ENCODE measurements around the gene TRAF2.
"Not testable (repeated sequence)": the region's sequence is repeated elsewhere in the genome, so short reads cannot be mapped to it uniquely, and the experiment has no call there.

Gene TRAF2

DNA sequence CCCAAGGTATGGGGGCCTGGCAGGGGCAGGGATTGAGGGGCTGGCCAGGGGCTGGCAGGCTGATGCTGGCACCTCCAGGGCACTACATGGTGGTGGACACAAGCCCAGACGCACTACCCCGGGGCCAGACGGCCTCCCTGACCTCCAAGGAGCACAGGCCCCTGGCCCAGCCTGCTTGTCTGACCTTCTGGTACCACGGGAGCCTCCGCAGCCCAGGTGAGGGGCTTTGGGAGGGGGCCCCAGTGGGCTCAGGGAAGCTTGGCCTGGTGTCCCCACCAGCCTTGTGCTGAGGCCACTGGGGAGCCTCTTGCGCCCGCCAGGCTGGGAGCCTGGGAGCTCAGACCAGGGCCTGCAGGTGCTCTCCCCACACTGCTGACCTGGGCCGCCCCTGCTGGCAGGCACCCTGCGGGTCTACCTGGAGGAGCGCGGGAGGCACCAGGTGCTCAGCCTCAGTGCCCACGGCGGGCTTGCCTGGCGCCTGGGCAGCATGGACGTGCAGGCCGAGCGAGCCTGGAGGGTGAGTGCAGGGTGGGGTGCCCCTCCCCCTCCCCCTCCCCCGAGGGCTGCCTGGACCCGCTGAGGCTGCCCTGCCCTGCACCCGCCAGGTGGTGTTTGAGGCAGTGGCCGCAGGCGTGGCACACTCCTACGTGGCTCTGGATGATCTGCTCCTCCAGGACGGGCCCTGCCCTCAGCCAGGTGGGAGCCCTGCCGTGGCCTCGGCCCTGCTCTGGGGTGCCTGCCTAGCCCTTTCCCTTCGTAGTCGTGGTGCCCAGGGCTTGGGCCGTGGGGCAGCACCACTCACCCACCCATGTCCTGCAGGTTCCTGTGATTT lies 28.5 kb upstream of the TRAF2 start:
- DNase-seq (ENCODE audit: low read depth): no peak

DNA sequence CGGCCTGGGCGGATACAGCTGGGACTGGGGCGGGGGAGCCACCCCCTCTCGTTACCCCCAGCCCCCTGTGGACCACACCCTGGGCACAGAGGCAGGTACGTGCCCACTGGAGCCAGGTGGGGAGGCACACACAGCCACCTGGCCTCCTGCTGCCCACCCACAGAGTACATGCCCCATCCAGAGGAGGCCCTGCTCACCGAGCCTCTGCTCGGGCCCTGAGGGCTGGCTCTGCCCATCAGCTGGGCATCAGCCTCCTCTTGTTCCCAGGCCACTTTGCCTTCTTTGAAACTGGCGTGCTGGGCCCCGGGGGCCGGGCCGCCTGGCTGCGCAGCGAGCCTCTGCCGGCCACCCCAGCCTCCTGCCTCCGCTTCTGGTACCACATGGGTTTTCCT lies 27.9 kb upstream of the TRAF2 start:
- DNase-seq (ENCODE audit: low read depth): no peak

DNA sequence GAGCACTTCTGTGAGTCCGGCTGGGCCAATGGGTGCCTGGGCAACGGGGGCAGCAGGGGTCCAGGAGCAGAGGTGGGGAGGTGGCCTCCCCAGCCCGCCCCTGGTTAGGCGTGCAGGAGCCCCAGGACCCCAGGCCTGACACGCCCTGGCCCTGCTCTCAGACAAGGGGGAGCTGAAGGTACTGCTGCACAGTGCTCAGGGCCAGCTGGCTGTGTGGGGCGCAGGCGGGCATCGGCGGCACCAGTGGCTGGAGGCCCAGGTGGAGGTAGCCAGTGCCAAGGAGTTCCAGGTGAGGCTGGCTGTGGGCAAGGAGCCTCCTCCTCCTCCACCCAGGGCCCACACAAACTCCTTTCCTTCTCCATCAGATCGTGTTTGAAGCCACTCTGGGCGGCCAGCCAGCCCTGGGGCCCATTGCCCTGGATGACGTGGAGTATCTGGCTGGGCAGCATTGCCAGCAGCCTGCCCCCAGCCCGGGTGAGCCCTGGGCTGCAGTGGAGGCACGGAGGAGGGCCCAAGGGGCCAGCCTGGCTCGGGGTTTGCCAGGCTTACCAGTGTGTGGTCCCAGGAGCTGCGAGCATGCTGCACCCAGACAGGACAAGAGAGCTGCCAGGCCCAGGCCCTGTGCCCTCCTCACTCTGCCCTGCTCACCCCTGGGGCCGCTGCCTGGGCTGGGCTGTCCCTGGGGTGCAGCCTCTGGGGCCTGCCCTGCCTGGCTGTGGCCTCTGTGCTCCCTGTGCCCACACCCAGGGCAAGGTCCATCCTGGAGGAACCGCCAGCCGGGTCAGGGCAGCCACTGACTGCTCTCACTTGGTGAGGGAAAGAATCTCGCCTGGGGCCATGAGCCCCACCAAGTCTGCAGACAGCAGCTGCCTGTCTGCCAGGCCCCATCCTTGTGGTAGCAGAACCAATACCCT lies 27.2 kb upstream of the TRAF2 start:
- no peak for DNase-seq (ENCODE audit: low read depth)

- no peak for DNase-seq (ENCODE audit: low read depth)
These were observed 25.8 kb upstream of the TRAF2 start for GRCh38 chr9:136860529-136860928.

GRCh38 chr9:136860933-136861873 lies 25.1 kb upstream of the TRAF2 start:
- no peak for DNase-seq (ENCODE audit: low read depth)

GRCh38 chr9:136861874-136862457 lies 24.4 kb upstream of the TRAF2 start:
- DNase-seq (ENCODE audit: low read depth): no peak

- DNase-seq (ENCODE audit: low read depth): no peak
These were observed 23.3 kb upstream of the TRAF2 start for GRCh38 chr9:136862849-136863622.

DNA sequence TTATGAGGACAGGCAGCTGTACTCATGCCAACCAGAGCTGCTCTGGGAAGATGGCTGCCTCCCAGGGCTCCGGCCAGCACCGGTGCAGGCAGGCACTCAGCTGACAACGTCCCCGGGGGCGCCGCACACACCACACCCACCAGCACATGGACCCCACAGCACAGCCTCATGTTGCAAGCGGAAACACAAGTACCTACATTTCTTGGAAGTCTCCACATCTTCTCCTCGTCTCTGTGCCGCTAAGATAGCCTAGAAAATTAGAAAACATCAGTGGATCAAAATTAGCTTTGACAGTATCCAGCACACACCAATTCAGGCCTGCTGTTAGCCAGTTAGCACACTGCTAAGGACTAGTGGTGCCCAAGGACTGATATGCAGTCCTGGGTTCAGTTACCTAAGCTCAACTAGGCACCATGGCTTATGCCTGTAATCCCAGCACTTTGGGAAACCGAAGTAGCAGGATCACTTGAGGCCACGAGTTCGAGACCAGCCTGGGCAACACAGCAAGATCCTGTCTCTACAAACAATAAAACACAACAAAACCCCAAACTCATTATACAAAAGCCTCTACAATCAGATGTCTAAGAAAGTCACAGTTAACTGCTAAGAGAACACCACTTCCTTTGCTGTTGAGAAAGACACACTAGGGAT lies 22.6 kb upstream of the TRAF2 start:
- no peak for DNase-seq (ENCODE audit: low read depth)

DNA sequence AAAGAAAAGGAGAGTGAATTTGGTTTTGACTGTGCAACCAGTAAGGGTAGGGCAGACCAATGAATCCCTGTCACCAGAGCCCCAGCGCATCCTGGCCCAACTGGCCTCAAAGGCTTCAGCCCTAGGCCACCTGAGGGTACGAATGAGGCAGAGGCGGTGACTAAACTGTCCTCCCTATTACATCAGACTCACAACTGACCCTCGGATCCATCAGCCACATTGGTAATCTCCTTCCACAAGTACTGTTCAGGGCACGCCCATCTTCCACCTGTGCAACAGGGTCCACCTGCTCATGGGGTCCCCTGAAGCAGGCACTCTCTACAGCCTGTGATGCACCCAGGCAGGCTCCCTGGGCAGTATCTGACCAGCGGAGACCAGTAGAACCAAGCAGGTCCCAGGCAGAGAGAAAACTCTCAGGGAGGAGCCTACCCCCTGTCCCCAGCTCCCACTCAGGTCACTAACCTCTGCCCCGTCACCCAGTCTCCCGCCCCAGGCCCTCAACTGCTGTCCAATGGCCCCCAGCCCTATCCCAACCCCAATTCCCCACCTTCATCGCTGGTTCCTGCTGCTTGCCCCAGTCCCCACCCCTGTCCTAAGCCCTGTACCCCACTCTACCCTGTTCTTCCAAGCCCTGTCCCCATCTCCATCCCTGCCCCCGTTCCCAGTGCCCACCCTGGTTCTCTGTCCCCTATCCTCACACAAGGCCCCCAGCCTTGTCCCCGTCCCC lies 21.1 kb upstream of the TRAF2 start:
- no peak for DNase-seq (ENCODE audit: low read depth)

DNA sequence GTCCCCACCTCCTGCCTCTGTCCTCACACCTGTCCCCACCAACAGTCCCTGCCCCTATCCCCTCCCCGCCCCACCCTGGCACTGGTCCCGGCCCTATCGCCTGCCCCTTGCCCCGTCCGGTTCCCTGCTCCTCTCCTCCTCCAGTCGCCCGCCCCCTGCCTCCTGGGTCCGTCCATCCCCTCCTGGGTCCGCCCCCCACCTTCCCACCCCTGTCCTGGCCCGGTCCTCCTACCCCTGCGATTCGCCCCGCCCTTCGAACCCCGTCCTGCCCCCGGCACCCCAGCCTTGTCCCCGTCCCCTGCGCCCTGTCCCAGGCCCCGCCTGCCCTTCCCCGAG lies 20.6 kb upstream of the TRAF2 start:
- DNase-seq (ENCODE audit: low read depth): no peak

- DNase-seq (ENCODE audit: low read depth): not testable (repeated sequence)
These were observed 19.4 kb upstream of the TRAF2 start for GRCh38 chr9:136866898-136867421.

- DNase-seq (ENCODE audit: low read depth): no peak
These were observed 18.8 kb upstream of the TRAF2 start for GRCh38 chr9:136867480-136867879.

DNA sequence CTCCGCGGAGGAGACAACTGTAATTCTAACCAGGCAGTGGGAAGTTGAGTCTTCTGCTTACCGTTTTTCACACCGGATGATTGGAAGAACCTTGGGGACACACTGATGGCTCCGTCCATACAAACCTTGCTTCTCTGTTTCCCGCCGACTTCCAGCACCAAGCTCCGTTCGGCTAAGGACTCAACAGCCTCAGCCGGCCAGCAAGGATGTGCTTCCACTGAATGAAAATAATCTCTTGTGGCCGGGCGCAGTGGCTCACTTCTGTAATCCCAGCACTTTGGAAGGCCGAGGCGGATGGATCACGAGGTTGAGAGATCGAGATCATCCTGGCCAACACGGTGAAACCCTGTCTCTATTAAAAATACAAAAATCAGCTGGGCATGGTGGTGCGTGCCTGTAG lies 18.4 kb upstream of the TRAF2 start:
- no peak for DNase-seq (ENCODE audit: low read depth)

- DNase-seq (ENCODE audit: low read depth): no peak
These were observed 17.7 kb upstream of the TRAF2 start for GRCh38 chr9:136868644-136869043.

GRCh38 chr9:136869611-136870010 lies 16.7 kb upstream of the TRAF2 start:
- DNase-seq (ENCODE audit: low read depth): not testable (repeated sequence)

DNA sequence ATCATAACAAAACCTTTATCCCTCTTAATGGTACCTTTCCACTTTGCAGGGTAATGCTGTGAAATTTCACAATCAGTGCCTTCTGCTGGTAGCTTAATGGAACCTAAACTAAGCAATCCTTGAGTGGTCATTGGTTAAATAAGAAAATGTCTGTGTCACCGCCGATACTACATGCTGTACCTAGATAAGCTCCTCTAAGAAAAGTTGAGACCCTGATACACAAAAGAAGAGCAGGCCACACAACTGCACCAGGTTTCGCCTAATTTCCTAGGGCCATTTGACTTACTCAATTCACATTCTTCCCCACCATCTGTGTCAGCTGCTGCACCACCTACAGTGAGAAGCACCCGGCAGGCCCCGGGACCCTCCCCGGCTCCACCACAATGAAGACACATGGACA lies 11.2 kb upstream of the TRAF2 start:
- DNase-seq (ENCODE audit: low read depth): no peak

DNA sequence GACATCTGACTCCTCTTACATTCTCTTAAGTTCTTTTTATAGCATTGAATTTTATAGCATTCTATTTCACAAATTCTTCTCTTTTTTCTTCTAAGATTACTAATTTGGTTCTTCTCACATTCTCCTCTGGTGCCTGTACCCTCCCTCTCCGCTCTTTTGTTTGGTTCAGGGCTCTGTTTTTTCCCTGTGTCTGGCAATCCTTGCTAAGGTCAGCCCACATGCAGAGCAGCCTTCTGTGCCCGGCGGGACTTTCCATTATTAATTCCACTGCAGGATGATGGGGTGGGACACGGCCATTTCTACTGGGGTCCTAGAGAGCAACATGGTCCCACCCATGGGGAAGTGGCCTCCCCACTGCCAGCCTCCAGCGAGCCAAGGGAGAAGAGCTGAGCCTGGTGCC lies 9.8 kb upstream of the TRAF2 start:
- no peak for DNase-seq (ENCODE audit: low read depth)

DNA sequence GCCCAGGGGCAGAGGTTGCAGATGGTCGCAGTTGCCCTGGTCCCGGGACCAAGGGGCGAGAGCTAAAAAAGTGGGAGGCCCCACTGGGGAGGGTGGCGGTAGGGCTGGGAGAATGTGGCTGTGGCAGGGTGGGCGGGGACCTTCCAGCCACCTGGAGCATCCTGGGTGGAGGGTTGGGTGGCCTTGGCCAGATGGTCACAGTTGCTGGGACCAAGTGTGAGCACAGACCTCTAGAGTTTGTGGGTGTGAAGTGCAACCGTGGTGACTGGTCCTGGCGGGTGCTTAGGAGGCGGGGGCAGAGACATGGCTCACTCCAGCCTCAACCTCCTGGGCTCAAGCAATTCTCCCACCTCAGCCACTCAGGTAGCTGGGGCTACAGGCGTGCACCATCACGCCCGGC lies 5.7 kb upstream of the TRAF2 start:
- no peak for DNase-seq (ENCODE audit: low read depth)

- DNase-seq (ENCODE audit: low read depth): no peak
These were observed 4.6 kb upstream of the TRAF2 start for GRCh38 chr9:136881691-136882108.

Measured in HS-27A (cell line).